Fibroblast of lung (primary cell): Measurements from ENCODE around the gene MECR. TPM values are rescaled to one million over a fixed set of nuclear protein-coding genes. Genes with fewer than 3 reads are reported as not detected.

ENCODE experiments used
- DNase-seq, 2 donors: peaks; one replicate each; pipeline versions ENCODE4 v3.0.0 to v3.0.0-alpha.2; 2010; ENCODE audit warnings: low read depth in 2 of 2
- H2AFZ ChIP-seq: 2 replicates; pipeline ENCODE4 v1.5.1; 2012; ENCODE audit warnings: low read length, control low read depth, inconsistent platforms
- H3K27ac ChIP-seq: 2 replicates; pipeline ENCODE4 v1.5.1; 2011; ENCODE audit warnings: low read length, control low read depth; ENCODE audit not compliant: insufficient read depth
- H3K27me3 ChIP-seq: 2 replicates; pipeline ENCODE4 v1.5.1; 2011; ENCODE audit warnings: mild to moderate bottlenecking, low read length; ENCODE audit not compliant: control insufficient read depth, insufficient read depth
- H3K36me3 ChIP-seq: 2 replicates; pipeline ENCODE4 v1.5.1; 2011; ENCODE audit warnings: low read length; ENCODE audit not compliant: control insufficient read depth, insufficient read depth
- H3K4me1 ChIP-seq: 2 replicates; pipeline ENCODE4 v1.5.1; 2011; ENCODE audit warnings: low read length; ENCODE audit not compliant: control insufficient read depth, insufficient read depth; ENCODE audit errors: extremely low read depth
- H3K4me2 ChIP-seq: 2 replicates; pipeline ENCODE4 v1.5.1; 2011; ENCODE audit warnings: low read length, control low read depth; ENCODE audit not compliant: insufficient read depth; ENCODE audit errors: extremely low read depth
- H3K4me3 ChIP-seq, 4 experiments: fragments of 200-600 bp in 1 of 4; sonication (generic) in 1 of 4; replicated peaks in 1 of 4; 2 replicates each; pipeline ENCODE4 v1.5.1; 2011 to 2016; ENCODE audit warnings: low read length in 4 of 4, low read depth in 3 of 4, mild to moderate bottlenecking in 3 of 4, control low read depth in 2 of 4, inconsistent platforms in 1 of 4, mixed read lengths in 1 of 4; ENCODE audit not compliant: insufficient read depth in 1 of 4; ENCODE audit errors: control extremely low read depth in 1 of 4
- H3K79me2 ChIP-seq: 2 replicates; pipeline ENCODE4 v1.5.1; 2012; ENCODE audit warnings: mild to moderate bottlenecking, low read length, inconsistent platforms; ENCODE audit not compliant: control insufficient read depth, insufficient read depth
- H3K9ac ChIP-seq: 2 replicates; pipeline ENCODE4 v1.5.1; 2011; ENCODE audit warnings: mild to moderate bottlenecking, low read length, control low read depth; ENCODE audit not compliant: insufficient read depth
- H3K9me3 ChIP-seq: 2 replicates; pipeline ENCODE4 v1.5.1; 2012; ENCODE audit warnings: low read depth, low read length; ENCODE audit not compliant: control insufficient read depth, insufficient read depth
- H4K20me1 ChIP-seq: 2 replicates; pipeline ENCODE4 v1.5.1; 2011; ENCODE audit warnings: low read length; ENCODE audit not compliant: control insufficient read depth, insufficient read depth; ENCODE audit errors: extremely low read depth
- EZH2 ChIP-seq: IDR thresholded peaks from 2 replicates; pipeline ENCODE4 v1.5.1; 2012; ENCODE audit warnings: low read length, control low read depth, mild to moderate bottlenecking; ENCODE audit errors: missing control alignments
- polyA plus RNA-seq, 2 donors: library from polyadenylated mRNA; depleted of rRNA in 1 of 2; stranded (reverse) in 1 of 2; unstranded in 1 of 2; fragments of >200 nt; gene quantifications; 2 replicates each; pipeline ENCODE4 v1.2.1, GENCODE V29; 2011 to 2012; ENCODE audit warnings: missing spikeins in 1 of 2
- total RNA-seq: library from RNA; depleted of rRNA; stranded (reverse); fragments of >200 nt; gene quantifications from 2 replicates; pipeline ENCODE4 v1.2.1, GENCODE V29; 2014
- TF ChIP-seq, protein P1 (sequence below), 2 donors: IDR thresholded peaks in 1 of 2; conservative IDR thresholded peaks in 1 of 2; 1 replicate in 1 of 2; 2 replicates in 1 of 2; pipeline ENCODE4 v1.5.1; 2011 to 2012; ENCODE audit warnings: low read length in 2 of 2, control low read depth in 1 of 2, inconsistent platforms in 1 of 2, low read depth in 1 of 2, mild to moderate bottlenecking in 1 of 2

Gene MECR
- total and polyA plus RNA-seq, 2 donors (not counting 1 experiment from before 2014, with no cell fraction given) = 17.5 to 19.8 TPM

DNA sequence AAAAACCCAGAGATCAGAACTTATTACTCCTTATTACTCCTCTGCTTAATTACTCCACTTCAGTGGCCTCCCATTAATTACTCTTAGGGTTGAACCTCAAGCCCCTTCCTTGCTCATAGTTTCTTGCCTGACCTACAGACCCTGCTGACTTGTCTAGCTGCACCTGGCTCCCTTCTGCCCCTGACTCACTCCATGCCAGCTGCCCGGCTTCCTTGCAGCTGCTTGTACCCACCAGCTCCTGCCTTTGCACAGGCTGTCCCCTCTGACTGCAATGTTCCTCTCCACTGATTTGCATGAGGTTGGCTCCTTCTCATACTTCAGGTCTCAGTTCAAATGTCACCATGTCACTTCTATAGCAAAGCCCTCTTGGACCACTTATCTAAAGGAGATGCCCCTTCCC lies 3.7 kb upstream of the MECR start:
- H2AFZ ChIP-seq = no peak overlapping the region
- no peak overlapping the region for H3K4me2 ChIP-seq
- peaks cover 26% of the 10 kb centered on the region for H3K27me3 ChIP-seq
- H3K9ac ChIP-seq = no peak overlapping the region
- no peaks in the 10 kb centered on the region for H3K36me3 ChIP-seq
- no peak overlapping the region for H3K27ac ChIP-seq
- H3K79me2 ChIP-seq = peaks cover 7% of the 10 kb centered on the region
- TF ChIP-seq EZH2 = no peak
- TF ChIP-seq, protein P1, sequence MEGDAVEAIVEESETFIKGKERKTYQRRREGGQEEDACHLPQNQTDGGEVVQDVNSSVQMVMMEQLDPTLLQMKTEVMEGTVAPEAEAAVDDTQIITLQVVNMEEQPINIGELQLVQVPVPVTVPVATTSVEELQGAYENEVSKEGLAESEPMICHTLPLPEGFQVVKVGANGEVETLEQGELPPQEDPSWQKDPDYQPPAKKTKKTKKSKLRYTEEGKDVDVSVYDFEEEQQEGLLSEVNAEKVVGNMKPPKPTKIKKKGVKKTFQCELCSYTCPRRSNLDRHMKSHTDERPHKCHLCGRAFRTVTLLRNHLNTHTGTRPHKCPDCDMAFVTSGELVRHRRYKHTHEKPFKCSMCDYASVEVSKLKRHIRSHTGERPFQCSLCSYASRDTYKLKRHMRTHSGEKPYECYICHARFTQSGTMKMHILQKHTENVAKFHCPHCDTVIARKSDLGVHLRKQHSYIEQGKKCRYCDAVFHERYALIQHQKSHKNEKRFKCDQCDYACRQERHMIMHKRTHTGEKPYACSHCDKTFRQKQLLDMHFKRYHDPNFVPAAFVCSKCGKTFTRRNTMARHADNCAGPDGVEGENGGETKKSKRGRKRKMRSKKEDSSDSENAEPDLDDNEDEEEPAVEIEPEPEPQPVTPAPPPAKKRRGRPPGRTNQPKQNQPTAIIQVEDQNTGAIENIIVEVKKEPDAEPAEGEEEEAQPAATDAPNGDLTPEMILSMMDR (conservative IDR thresholded peaks at IDR 0.05 in 1 of 2, IDR thresholded peaks at IDR 0.05 in 1 of 2; ENCODE audit: low read depth in 1 of 2, low read length in 2 of 2) = no peak
- no peak for DNase-seq
- peaks cover 8% of the 10 kb centered on the region for H3K4me1 ChIP-seq
- no peaks in the 10 kb centered on the region for H3K9me3 ChIP-seq
- H4K20me1 ChIP-seq = no peaks in the 10 kb centered on the region
- H3K4me3 ChIP-seq = no peak overlapping the region

DNA sequence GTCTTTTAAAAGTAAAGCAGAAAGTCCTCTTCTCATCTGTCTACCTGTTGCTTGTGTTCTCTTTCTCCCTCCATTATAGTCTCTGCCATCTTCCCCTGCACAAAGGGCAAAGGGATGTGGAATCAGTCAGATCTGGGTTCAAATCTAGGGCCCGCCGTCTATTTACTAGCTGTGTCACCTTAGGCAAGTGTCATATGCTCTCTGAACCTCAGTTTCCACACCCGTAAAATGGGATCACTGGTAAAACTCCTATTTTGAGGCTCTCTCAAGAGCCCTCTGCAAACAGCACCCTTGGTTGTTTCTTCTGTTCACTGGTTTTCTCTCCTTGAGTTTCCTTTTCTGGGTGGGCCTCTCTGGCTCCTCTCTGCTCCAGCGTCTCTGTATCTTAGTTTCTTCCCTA lies 3.0 kb upstream of the MECR start:
- peaks cover 7% of the 10 kb centered on the region for H3K79me2 ChIP-seq
- H3K4me3 ChIP-seq = no peak overlapping the region
- TF ChIP-seq, protein P1 (conservative IDR thresholded peaks at IDR 0.05 in 1 of 2, IDR thresholded peaks at IDR 0.05 in 1 of 2; ENCODE audit: low read depth in 1 of 2, low read length in 2 of 2) = no peak
- TF ChIP-seq EZH2 = no peak
- no peak overlapping the region for H3K9ac ChIP-seq
- no peak for DNase-seq
- H3K27me3 ChIP-seq = peaks cover 21% of the 10 kb centered on the region
- H3K4me2 ChIP-seq = no peak overlapping the region
- H2AFZ ChIP-seq = no peak overlapping the region
- no peaks in the 10 kb centered on the region for H3K36me3 ChIP-seq
- no peaks in the 10 kb centered on the region for H4K20me1 ChIP-seq
- peaks cover 8% of the 10 kb centered on the region for H3K4me1 ChIP-seq
- no peaks in the 10 kb centered on the region for H3K9me3 ChIP-seq
- H3K27ac ChIP-seq = no peak overlapping the region

DNA sequence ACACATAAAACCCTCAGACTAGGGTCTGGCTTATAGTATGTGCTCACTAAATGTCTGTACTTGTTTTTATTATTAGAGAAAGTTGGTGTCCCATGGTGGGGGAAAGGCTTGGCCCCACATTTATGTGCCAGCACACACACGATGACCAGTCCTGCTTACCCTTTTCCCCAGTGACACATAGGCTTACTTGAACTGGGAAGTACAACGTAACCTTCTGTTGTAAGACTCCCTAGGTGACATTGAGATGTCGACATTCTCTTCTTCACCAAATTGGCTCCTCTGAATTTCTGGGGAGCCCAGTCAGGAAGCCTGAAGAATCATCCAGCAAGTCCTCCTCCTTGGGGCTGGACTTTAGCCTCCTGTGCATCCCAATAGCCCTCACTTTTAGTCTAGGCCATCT lies 1.7 kb upstream of the MECR start:
- Histone ChIP-seq H3K79me2 (peaks cover 7% of the 10 kb centered on the region), H3K4me1 (peaks cover 8% of the 10 kb centered on the region), H3K9ac (no peak overlapping the region), H2AFZ (no peak overlapping the region), H3K27me3 (peaks cover 12% of the 10 kb centered on the region), H3K27ac (no peak overlapping the region), H4K20me1 (no peaks in the 10 kb centered on the region), H3K9me3 (no peaks in the 10 kb centered on the region), H3K4me2 (no peak overlapping the region), H3K4me3 (no peak overlapping the region), H3K36me3 (no peaks in the 10 kb centered on the region)
- no peak for DNase-seq
- TF ChIP-seq, protein P1 (conservative IDR thresholded peaks at IDR 0.05 in 1 of 2, IDR thresholded peaks at IDR 0.05 in 1 of 2; ENCODE audit: low read depth in 1 of 2, low read length in 2 of 2) = no peak
- no peak for TF ChIP-seq EZH2
